Measurements from ENCODE around the gene LRIG1.

The LRIG1 gene

GRCh38 chr3:66354001-66354400 is 146.8 kb downstream of the LRIG1 start:
- DNase-seq (ENCODE audit: low read depth in 2 of 2), result no peak

- no peak for DNase-seq (ENCODE audit: low read depth in 2 of 2)
Measured at GRCh38 chr3:66353530-66353929, 147.3 kb downstream of the LRIG1 start.

GRCh38 chr3:66353039-66353438 is 147.8 kb downstream of the LRIG1 start:
- DNase-seq (ENCODE audit: low read depth in 2 of 2), result no peak

GRCh38 chr3:66350601-66351000 is 150.2 kb downstream of the LRIG1 start:
- no peak for DNase-seq (ENCODE audit: low read depth in 2 of 2)

- DNase-seq (ENCODE audit: low read depth in 2 of 2), result no peak
Measured at GRCh38 chr3:66348704-66349103, 152.1 kb downstream of the LRIG1 start.

GRCh38 chr3:66344848-66345578 is 155.8 kb downstream of the LRIG1 start:
- DNase-seq (ENCODE audit: low read depth in 2 of 2), result no peak

- DNase-seq (ENCODE audit: low read depth in 2 of 2), result no peak
Measured at GRCh38 chr3:66344391-66344811, 156.4 kb downstream of the LRIG1 start.

- no peak for DNase-seq (ENCODE audit: low read depth in 2 of 2)
Measured at GRCh38 chr3:66342717-66343356, 158.0 kb downstream of the LRIG1 start.

- no peak for DNase-seq (ENCODE audit: low read depth in 2 of 2)
Measured at GRCh38 chr3:66338927-66339326, 161.9 kb downstream of the LRIG1 start.

GRCh38 chr3:66336333-66336766 is 164.5 kb downstream of the LRIG1 start:
- no peak for DNase-seq (ENCODE audit: low read depth in 2 of 2)

GRCh38 chr3:66335671-66336070 is 165.2 kb downstream of the LRIG1 start:
- DNase-seq (ENCODE audit: low read depth in 2 of 2), result no peak
